ENCODE results near the gene HOXD4. TPM values are rescaled to one million over a fixed set of nuclear protein-coding genes. Genes with fewer than 3 reads are reported as not detected.
A peak's percentile ranks its signal among the peaks of the same experiment; 100 is the strongest.

The HOXD4 gene
- polyA plus RNA-seq, 6 donors from 2014 or later, result not detected

DNA sequence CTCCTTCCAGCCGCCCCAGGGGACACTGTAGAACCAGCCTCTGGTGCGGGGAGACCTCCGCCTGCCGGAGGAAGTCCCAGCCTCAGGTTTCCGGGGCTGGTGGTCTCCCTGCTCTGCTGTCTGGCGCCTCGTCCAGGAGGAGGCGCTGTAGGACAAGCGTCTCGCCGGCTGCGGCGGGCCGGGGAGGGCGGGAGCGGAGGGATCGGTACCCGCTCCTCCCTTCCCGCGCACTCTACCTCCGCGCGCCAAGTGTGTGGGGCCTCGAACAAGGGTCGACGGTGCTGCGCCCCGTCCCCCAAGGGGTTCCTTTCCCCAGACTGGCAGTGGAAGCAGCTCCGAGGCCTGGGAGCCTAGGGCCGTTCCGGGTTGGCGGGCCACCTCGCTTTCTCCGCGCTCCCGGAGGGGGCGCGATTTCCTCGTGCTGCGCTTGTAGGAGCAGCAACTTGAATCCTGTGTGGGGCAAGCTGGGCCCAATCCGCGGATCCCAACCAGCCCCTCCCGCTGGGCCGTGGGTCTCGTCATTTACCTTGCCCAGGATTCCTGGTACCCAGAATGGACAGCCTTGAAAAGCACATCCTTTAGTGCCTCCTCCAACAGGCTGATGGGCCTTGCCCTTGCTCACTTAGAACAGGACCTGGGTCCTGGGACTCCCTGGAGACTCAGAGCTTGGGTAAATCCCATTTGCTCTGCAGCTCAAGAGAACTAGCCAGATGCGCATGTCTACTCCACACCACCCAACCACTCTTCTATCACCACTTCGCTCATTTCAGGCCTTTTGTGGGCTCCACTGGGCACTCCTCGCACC, 10.6 kb upstream of the HOXD4 start:
- Mint-ChIP-seq H3K4me1 (peaks cover 14 to 26% (median 21%) of the 10 kb centered on the region in 3 donors), H3K27ac (peak overlapping the region in 3 of 6 donors; percentile 9 to 84 (median 71)), H3K36me3 (peaks cover 0 to 28% of the 10 kb centered on the region in 2 donors), H3K4me3 (peak overlapping the region in 6 of 8 donors; percentile 16 to 69 (median 22)), H3K27me3 (peaks cover 77 to 88% (median 86%) of the 10 kb centered on the region in 3 donors), H3K9me3 (peaks cover 4 to 39% (median 16%) of the 10 kb centered on the region in 7 donors)
- no peak for DNase-seq
- peak; percentile 60 to 63 for ATAC-seq (ENCODE audit: low read depth in 2 of 2)

DNA sequence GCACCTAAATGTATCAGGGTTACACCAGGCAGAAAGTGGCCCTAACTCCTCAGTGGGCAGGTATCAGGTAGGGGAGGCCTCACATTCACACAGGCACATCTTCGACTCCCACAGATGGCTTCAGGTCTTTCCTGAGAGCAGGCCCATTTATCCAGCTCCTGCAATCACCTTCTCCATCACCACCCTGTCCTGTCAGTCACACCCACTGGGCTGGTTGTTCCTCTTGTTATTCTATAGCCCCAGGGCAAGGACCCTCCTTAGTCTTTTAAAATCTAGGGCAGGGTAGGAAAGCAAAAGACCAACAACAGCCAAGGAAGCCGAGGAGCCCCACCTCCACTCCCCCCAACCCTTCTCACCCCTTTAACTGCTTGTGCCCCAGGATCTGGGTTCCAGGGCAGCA, 9.1 kb upstream of the HOXD4 start:
- H3K4me3 Mint-ChIP-seq, result no peak overlapping the region
- H3K4me1 Mint-ChIP-seq, result peaks cover 9 to 16% (median 15%) of the 10 kb centered on the region in 3 donors
- H3K36me3 Mint-ChIP-seq, result peaks cover 0 to 23% of the 10 kb centered on the region in 2 donors
- DNase-seq (no peak), ATAC-seq (ENCODE audit: low read depth in 2 of 2) (no peak)
- peaks cover 82 to 91% (median 89%) of the 10 kb centered on the region in 3 donors for H3K27me3 Mint-ChIP-seq
- no peak overlapping the region for H3K27ac Mint-ChIP-seq
- H3K9me3 Mint-ChIP-seq, result peaks cover 4 to 39% (median 14%) of the 10 kb centered on the region in 7 donors

- peaks cover 0 to 13% of the 10 kb centered on the region in 2 donors for H3K36me3 Mint-ChIP-seq
- H3K27me3 Mint-ChIP-seq, result peaks cover 81 to 95% (median 95%) of the 10 kb centered on the region in 3 donors
- peaks cover 0 to 17% (median 6%) of the 10 kb centered on the region in 7 donors for H3K9me3 Mint-ChIP-seq
- ATAC-seq (ENCODE audit: low read depth in 2 of 2) (no peak), DNase-seq (no peak)
- no peak overlapping the region for H3K27ac Mint-ChIP-seq
- peaks cover 8 to 13% (median 10%) of the 10 kb centered on the region in 3 donors for H3K4me1 Mint-ChIP-seq
- H3K4me3 Mint-ChIP-seq, result no peak overlapping the region
Measured at GRCh38 chr2:176145085-176145969, 6.0 kb upstream of the HOXD4 start.

- Mint-ChIP-seq H3K27ac (no peak overlapping the region), H3K4me3 (no peak overlapping the region), H3K9me3 (peaks cover 0 to 16% (median 5%) of the 10 kb centered on the region in 7 donors), H3K27me3 (peaks cover 83 to 99% (median 98%) of the 10 kb centered on the region in 3 donors), H3K4me1 (peaks cover 5 to 11% (median 6%) of the 10 kb centered on the region in 3 donors), H3K36me3 (peaks cover 0 to 16% of the 10 kb centered on the region in 2 donors)
- ATAC-seq (ENCODE audit: low read depth in 2 of 2), result no peak
- no peak for DNase-seq
Measured at GRCh38 chr2:176146101-176146500, 5.2 kb upstream of the HOXD4 start.

- DNase-seq, result no peak
- Mint-ChIP-seq H3K9me3 (peaks cover 0 to 13% (median 2%) of the 10 kb centered on the region in 7 donors), H3K27ac (no peak overlapping the region), H3K4me3 (peak overlapping the region in 1 of 8 donors; percentile 25), H3K36me3 (peaks cover 0 to 11% of the 10 kb centered on the region in 2 donors), H3K4me1 (peaks cover 0 to 6% (median 2%) of the 10 kb centered on the region in 3 donors), H3K27me3 (peaks cover 82 to 99% (median 98%) of the 10 kb centered on the region in 3 donors)
- ATAC-seq (ENCODE audit: low read depth in 2 of 2), result no peak
Measured at GRCh38 chr2:176146645-176147044, 4.7 kb upstream of the HOXD4 start.

DNA sequence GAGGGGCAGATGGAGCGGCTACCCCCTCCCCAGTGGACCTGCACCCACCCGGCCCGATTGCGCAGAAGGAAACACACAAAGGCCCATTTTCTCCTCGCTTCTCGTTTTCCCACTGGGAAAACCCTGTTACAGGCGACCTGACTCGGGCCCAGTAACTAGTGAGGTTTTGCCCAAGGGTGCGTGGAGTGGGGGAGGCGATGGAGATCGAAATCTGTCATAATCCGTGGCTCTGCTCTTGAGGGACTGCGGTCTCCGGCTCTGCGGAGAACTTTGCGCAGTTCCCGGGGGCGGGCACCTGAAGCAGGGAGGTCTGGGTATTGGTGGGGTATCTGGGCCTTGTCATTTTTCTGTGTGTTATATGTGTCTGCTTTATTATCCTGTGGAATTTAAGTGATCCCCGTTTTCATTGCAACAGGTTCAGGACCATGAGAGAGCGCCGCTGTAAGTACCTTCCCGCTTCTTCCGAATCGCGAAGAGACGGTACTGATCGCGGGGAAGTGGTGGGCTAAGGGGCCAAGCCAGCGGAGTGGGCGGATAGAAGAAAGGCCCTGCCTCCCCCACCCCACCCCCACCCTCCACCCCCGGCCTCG, 4.0 kb upstream of the HOXD4 start:
- ATAC-seq (ENCODE audit: low read depth in 2 of 2), result no peak
- no peak for DNase-seq
- peaks cover 76 to 96% (median 95%) of the 10 kb centered on the region in 3 donors for H3K27me3 Mint-ChIP-seq
- H3K36me3 Mint-ChIP-seq, result peaks cover 0 to 8% of the 10 kb centered on the region in 2 donors
- H3K4me1 Mint-ChIP-seq, result peaks cover 0 to 6% (median 2%) of the 10 kb centered on the region in 3 donors
- H3K9me3 Mint-ChIP-seq, result peaks cover 0 to 13% (median 2%) of the 10 kb centered on the region in 7 donors
- no peak overlapping the region for H3K27ac Mint-ChIP-seq
- H3K4me3 Mint-ChIP-seq, result peak overlapping the region in 1 of 8 donors; percentile 35

GRCh38 chr2:176147800-176148496, 3.4 kb upstream of the HOXD4 start:
- H3K36me3 Mint-ChIP-seq, result peaks cover 0 to 8% of the 10 kb centered on the region in 2 donors
- H3K9me3 Mint-ChIP-seq, result peaks cover 0 to 13% (median 2%) of the 10 kb centered on the region in 7 donors
- DNase-seq, result no peak
- H3K4me1 Mint-ChIP-seq, result peaks cover 0 to 6% (median 2%) of the 10 kb centered on the region in 3 donors
- H3K27me3 Mint-ChIP-seq, result peaks cover 73 to 96% (median 94%) of the 10 kb centered on the region in 3 donors
- H3K27ac Mint-ChIP-seq, result no peak overlapping the region
- peak overlapping the region in 2 of 8 donors; percentile 20 to 29 for H3K4me3 Mint-ChIP-seq
- ATAC-seq (ENCODE audit: low read depth in 2 of 2), result no peak

DNA sequence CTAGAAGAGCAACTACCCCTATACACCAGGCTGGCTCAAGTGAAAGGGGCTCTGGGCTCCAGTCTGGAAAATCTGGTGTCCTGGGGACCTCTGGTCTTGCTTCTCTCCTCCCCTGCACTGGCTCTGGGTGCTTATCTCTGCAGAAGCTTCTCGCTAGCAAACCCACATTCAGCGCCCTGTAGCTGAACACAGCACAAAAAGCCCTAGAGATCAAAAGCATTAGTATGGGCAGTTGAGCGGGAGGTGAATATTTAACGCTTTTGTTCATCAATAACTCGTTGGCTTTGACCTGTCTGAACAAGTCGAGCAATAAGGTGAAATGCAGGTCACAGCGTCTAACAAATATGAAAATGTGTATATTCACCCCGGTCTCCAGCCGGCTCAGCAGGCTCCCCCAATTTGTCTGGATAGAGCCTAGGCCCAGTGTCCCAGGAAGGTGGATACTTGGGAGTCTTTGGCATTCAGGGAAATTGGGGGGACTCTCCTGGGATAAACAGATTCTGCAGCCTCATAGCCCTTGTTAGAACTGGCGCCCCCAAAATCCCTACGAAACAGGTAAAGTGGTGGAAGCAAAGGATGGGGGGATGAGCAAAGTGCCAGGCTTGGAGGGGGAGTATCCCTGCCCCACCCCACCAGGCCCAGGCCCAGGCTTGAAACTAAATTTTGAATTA, 2.5 kb upstream of the HOXD4 start:
- DNase-seq, result no peak
- Mint-ChIP-seq H3K4me1 (peaks cover 0 to 6% (median 2%) of the 10 kb centered on the region in 3 donors), H3K9me3 (peaks cover 0 to 13% (median 3%) of the 10 kb centered on the region in 7 donors), H3K36me3 (peaks cover 0 to 8% of the 10 kb centered on the region in 2 donors), H3K27ac (peak overlapping the region in 1 of 6 donors; percentile 32), H3K4me3 (no peak overlapping the region), H3K27me3 (peaks cover 64 to 96% (median 93%) of the 10 kb centered on the region in 3 donors)
- ATAC-seq (ENCODE audit: low read depth in 2 of 2), result no peak

DNA sequence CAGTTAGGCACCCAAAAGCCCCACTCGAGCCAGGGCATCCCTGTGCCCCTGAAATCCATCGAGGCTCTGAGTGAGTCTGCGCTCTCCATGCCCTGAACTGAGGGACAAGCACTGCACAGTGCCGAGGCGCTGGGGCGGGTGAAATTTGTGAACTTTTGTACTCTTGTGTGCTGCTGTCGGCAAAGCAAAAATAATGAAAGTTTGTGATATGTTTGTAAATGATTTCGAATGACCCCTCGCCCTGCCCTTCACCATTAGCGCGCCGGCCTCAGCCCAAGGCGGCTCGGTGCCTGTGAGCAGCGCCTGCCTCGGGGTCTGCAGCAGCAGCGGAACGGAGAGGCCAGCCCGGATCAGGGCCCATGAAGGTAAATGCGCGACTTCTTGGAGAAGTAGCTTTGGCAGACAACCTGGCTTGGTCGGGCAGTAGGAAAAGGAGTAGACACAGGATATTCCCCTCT, 1.8 kb upstream of the HOXD4 start:
- no peak for DNase-seq
- no peak overlapping the region for H3K27ac Mint-ChIP-seq
- peaks cover 0 to 13% (median 3%) of the 10 kb centered on the region in 7 donors for H3K9me3 Mint-ChIP-seq
- ATAC-seq (ENCODE audit: low read depth in 2 of 2), result no peak
- peaks cover 0 to 8% of the 10 kb centered on the region in 2 donors for H3K36me3 Mint-ChIP-seq
- H3K27me3 Mint-ChIP-seq, result peaks cover 67 to 96% (median 93%) of the 10 kb centered on the region in 3 donors
- H3K4me3 Mint-ChIP-seq, result no peak overlapping the region
- peaks cover 0 to 6% (median 2%) of the 10 kb centered on the region in 3 donors for H3K4me1 Mint-ChIP-seq

- Mint-ChIP-seq H3K9me3 (peaks cover 0 to 13% (median under 1%) of the 10 kb centered on the region in 7 donors), H3K27ac (peak overlapping the region in 1 of 6 donors; percentile 91), H3K36me3 (peaks cover 0 to 8% of the 10 kb centered on the region in 2 donors), H3K4me3 (peak overlapping the region in 2 of 8 donors; percentile 10 to 26), H3K27me3 (peaks cover 67 to 96% (median 93%) of the 10 kb centered on the region in 3 donors), H3K4me1 (peaks cover 0 to 6% (median 2%) of the 10 kb centered on the region in 3 donors)
- ATAC-seq (ENCODE audit: low read depth in 2 of 2) (no peak), DNase-seq (no peak)
Measured at GRCh38 chr2:176149939-176150583, 1.3 kb upstream of the HOXD4 start.
